Keratinocyte (primary cell): Measurements from ENCODE around the gene TNS3. TPM values are rescaled to one million over a fixed set of nuclear protein-coding genes. Genes with fewer than 3 reads are reported as not detected.

Source experiments
- DNase-seq: peaks from one replicate; pipeline ENCODE4 v3.0.0-alpha.2; 2011; ENCODE audit warnings: low read depth, missing footprints, low spot score
- FAIRE-seq: peaks from 2 replicates; lab custom pipeline; 2011; peaks lifted over from hg19 to GRCh38; lab: Jason Lieb, UNC
- H2AFZ ChIP-seq: 2 replicates; pipeline ENCODE4 v1.6.0; 2012; ENCODE audit warnings: low read length, control low read depth, inconsistent platforms; ENCODE audit not compliant: control insufficient read depth
- H3K27ac ChIP-seq: 2 replicates; pipeline ENCODE4 v1.5.1; 2011; ENCODE audit warnings: low read length; ENCODE audit not compliant: control insufficient read depth, insufficient read depth
- H3K27me3 ChIP-seq: 3 replicates; pipeline ENCODE4 v1.6.0; 2011; ENCODE audit warnings: low read length; ENCODE audit not compliant: control insufficient read depth, insufficient read depth; ENCODE audit errors: extremely low read depth
- H3K36me3 ChIP-seq, 2 experiments: 2 replicates in 1 of 2; 3 replicates in 1 of 2; pipeline ENCODE4 v1.5.1; 2011; ENCODE audit warnings: low read length in 2 of 2, mild to moderate bottlenecking in 1 of 2; ENCODE audit not compliant: control insufficient read depth in 2 of 2, insufficient read depth in 2 of 2; ENCODE audit errors: extremely low read depth in 1 of 2
- H3K4me1 ChIP-seq: 3 replicates; pipeline ENCODE4 v1.5.1; 2011; ENCODE audit warnings: low read length; ENCODE audit not compliant: control insufficient read depth, insufficient read depth; ENCODE audit errors: extremely low read depth
- H3K4me2 ChIP-seq: 3 replicates; pipeline ENCODE4 v1.6.0; 2011; ENCODE audit warnings: low read depth, low read length; ENCODE audit not compliant: control insufficient read depth, insufficient read depth; ENCODE audit errors: extremely low read depth
- H3K4me3 ChIP-seq, 3 experiments: fragments of 200-600 bp in 1 of 3; sonication (generic) in 1 of 3; 2 replicates in 2 of 3; 3 replicates in 1 of 3; pipeline ENCODE4 v1.5.1; 2011 to 2016; ENCODE audit warnings: low read length in 3 of 3, mild to moderate bottlenecking in 3 of 3, control low read depth in 2 of 3, inconsistent platforms in 1 of 3, low read depth in 1 of 3, mixed read lengths in 1 of 3, mixed run types in 1 of 3, moderate library complexity in 1 of 3; ENCODE audit not compliant: control insufficient read depth in 2 of 3, insufficient read depth in 2 of 3; ENCODE audit errors: extremely low read depth in 1 of 3
- H3K79me2 ChIP-seq: 2 replicates; pipeline ENCODE4 v1.6.0; 2012; ENCODE audit warnings: low read length; ENCODE audit not compliant: control insufficient read depth, insufficient read depth
- H3K9ac ChIP-seq: 3 replicates; pipeline ENCODE4 v1.6.0; 2011; ENCODE audit warnings: low read length; ENCODE audit not compliant: control insufficient read depth, insufficient read depth; ENCODE audit errors: extremely low read depth
- H3K9me1 ChIP-seq: 3 replicates; pipeline ENCODE4 v1.6.0; 2011; ENCODE audit warnings: low read length; ENCODE audit not compliant: control insufficient read depth, insufficient read depth; ENCODE audit errors: extremely low read depth
- H3K9me3 ChIP-seq: 2 replicates; pipeline ENCODE4 v1.5.1; 2012; ENCODE audit warnings: low read depth, low read length; ENCODE audit not compliant: control insufficient read depth
- H4K20me1 ChIP-seq: 3 replicates; pipeline ENCODE4 v1.6.0; 2011; ENCODE audit warnings: low read length; ENCODE audit not compliant: control insufficient read depth, insufficient read depth; ENCODE audit errors: extremely low read depth
- CTCF ChIP-seq, 3 experiments: IDR thresholded peaks in 1 of 3; conservative IDR thresholded peaks in 1 of 3; optimal IDR thresholded peaks in 1 of 3; 2 replicates in 2 of 3; 3 replicates in 1 of 3; pipeline versions ENCODE3 to v1.5.1; 2011; ENCODE audit warnings: low read length in 3 of 3, mild to moderate bottlenecking in 3 of 3, moderate library complexity in 2 of 3, control low read depth in 1 of 3, inconsistent platforms in 1 of 3; ENCODE audit not compliant: insufficient read depth in 2 of 3; ENCODE audit errors: extremely low read depth in 1 of 3
- EZH2 ChIP-seq: IDR thresholded peaks from one replicate; pipeline ENCODE4 v1.6.1; 2012; ENCODE audit warnings: inconsistent platforms, mild to moderate bottlenecking, low read length, moderate library complexity
- dilution Hi-C: fragments of 300-500 bp; cut with MboI; formaldehyde crosslinking; loops from one replicate; pipeline ENCODE4 v1.7.0; 2020; ENCODE audit warnings: low sequenced_read_pairs; ENCODE audit not compliant: extremely low pct_ligation_motif_present
- polyA plus RNA-seq, 5 experiments: library from polyadenylated mRNA; depleted of rRNA in 3 of 5; stranded (reverse) in 3 of 5; stranded (forward) in 1 of 5; unstranded in 1 of 5; fragments of >200 nt; gene quantifications; 1 replicate in 1 of 5; 2 replicates in 3 of 5; 3 replicates in 1 of 5; pipeline versions ENCODE4 v1.2.1 to v1.2.3, GENCODE V29; 2011 to 2012; ENCODE audit warnings: missing spikeins in 2 of 5, low read depth in 1 of 5, low replicate concordance in 1 of 5

TNS3 gene
- polyA plus RNA-seq, 1 donor (not counting 4 experiments of a cell fraction or from before 2014, with no cell fraction given): 3.9 TPM

DNA sequence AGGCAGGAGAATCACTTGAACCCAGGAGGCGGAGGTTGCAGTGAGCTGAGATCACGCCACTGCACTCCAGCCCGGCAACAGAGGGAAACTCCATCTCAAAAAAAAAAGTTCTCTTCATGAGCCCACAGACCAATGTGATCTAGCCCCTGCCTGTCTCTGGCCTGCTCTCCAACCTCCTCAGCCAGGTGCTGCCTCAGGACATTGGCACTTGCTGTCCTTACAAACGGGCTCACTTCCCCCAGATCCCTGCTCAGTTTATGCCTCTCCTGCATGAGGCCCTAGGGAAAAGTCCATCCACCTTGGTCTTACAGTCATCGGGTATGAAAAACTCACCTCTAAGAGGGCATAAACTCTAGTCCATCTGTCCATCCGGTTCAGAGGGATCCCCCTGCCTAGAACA lies 32.5 kb downstream of the TNS3 start:
- Histone ChIP-seq H3K36me3 (no peaks in the 10 kb centered on the region), H3K9me3 (no peaks in the 10 kb centered on the region)

DNA sequence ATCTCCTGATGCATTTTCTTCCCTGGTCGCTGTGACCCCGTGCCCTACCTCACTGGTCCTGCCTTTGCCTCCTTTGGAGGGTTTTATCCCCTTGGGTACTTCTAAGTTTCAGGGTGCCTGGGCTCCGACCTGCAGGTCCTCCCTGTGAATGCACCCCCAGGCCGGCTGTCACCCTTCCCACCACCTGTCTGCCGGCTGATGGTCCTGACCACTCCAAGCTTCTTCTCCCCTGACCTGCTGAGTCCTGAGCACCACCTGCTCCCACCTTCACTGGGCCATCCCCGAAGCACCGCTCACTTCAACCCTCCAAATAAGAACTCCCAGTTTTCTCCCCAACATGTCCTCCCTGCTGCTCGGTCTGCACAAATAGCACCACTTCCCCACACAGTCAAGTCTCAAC lies 33.4 kb downstream of the TNS3 start:
- no peaks in the 10 kb centered on the region for H3K36me3 ChIP-seq
- no peaks in the 10 kb centered on the region for H4K20me1 ChIP-seq
- H3K27ac ChIP-seq: no peak overlapping the region
- FAIRE-seq (no peak), DNase-seq (no peak)
- no peak overlapping the region for H3K4me3 ChIP-seq
- H3K79me2 ChIP-seq: no peaks in the 10 kb centered on the region
- no peak overlapping the region for H3K4me2 ChIP-seq
- H3K27me3 ChIP-seq: no peaks in the 10 kb centered on the region
- no peak overlapping the region for H2AFZ ChIP-seq
- H3K9me3 ChIP-seq: no peaks in the 10 kb centered on the region
- dilution Hi-C loops: loop anchor here (25.0 kb wide), 1 partner anchor 111 kb away; no protein-coding TSS in a partner anchor
- no peak overlapping the region for H3K9ac ChIP-seq
- no peak for TF ChIP-seq EZH2
- TF ChIP-seq CTCF (optimal IDR thresholded peaks at IDR 0.05 in 1 of 3, IDR thresholded peaks at IDR 0.05 in 1 of 3, conservative IDR thresholded peaks at IDR 0.05 in 1 of 3; ENCODE audit: extremely low read depth in 1 of 3, insufficient read depth in 2 of 3, low read length in 3 of 3): no peak
- H3K9me1 ChIP-seq: no peaks in the 10 kb centered on the region
- peaks cover 22% of the 10 kb centered on the region for H3K4me1 ChIP-seq

More for the DNA sequence above, 32.5 kb downstream of the TNS3 start:
- Histone ChIP-seq H2AFZ (no peak overlapping the region), H3K9me1 (no peaks in the 10 kb centered on the region), H3K4me3 (no peak overlapping the region), H3K79me2 (no peaks in the 10 kb centered on the region), H3K4me1 (peaks cover 22% of the 10 kb centered on the region), H3K4me2 (no peak overlapping the region), H3K27me3 (no peaks in the 10 kb centered on the region), H4K20me1 (no peaks in the 10 kb centered on the region), H3K9ac (no peak overlapping the region), H3K27ac (no peak overlapping the region)
- no peak for TF ChIP-seq EZH2
- FAIRE-seq (no peak), DNase-seq (no peak)
- dilution Hi-C loops: loop anchor here (25.0 kb wide), 1 partner anchor 112 kb away; no protein-coding TSS in a partner anchor
